GM23248 (cell line): ENCODE data around the gene MEGF6.

Experiments
- EZH2 ChIP-seq: fragments of 200-600 bp; sonication (generic); IDR thresholded peaks from 2 replicates; pipeline ENCODE4 v1.6.1; 2018; ENCODE audit warnings: antibody characterized with exemption, mild to moderate bottlenecking; ENCODE audit not compliant: insufficient read depth, poor library complexity, severe bottlenecking
- EZH2phosphoT487 ChIP-seq: fragments of 200-600 bp; sonication (generic); IDR thresholded peaks from 2 replicates; pipeline ENCODE4 v1.6.1; 2018; ENCODE audit warnings: antibody characterized with exemption, moderate library complexity, mild to moderate bottlenecking, low read depth; ENCODE audit not compliant: insufficient read depth

GRCh38 chr1:3450202-3450863, 161.0 kb downstream of the MEGF6 start:
- TF ChIP-seq EZH2 (no peak), EZH2phosphoT487 (no peak)
